K562 (cell line): ENCODE data around the gene CHN2.

Experiments
- KDM2B ChIP-seq: fragments of 250-450 bp; sonication (Bioruptor Pico); IDR thresholded peaks from 2 replicates; pipeline ENCODE4 v1.8.0; 2021; ENCODE audit warnings: mild to moderate bottlenecking, moderate library complexity
- NCOA2 ChIP-seq, 2 experiments: fragments of 450-650 bp; IDR thresholded peaks; 2 replicates each; pipeline ENCODE4 v1.6.1; 2018; ENCODE audit warnings: mild to moderate bottlenecking in 2 of 2, moderate library complexity in 1 of 2; ENCODE audit not compliant: partially characterized antibody in 2 of 2
- ZHX1 ChIP-seq: fragments of 150-350 bp; conservative IDR thresholded peaks from 2 replicates; pipeline ENCODE4 v1.6.1; 2014; ENCODE audit warnings: low read length

GRCh38 chr7:29299086-29299485 lies 104.5 kb downstream of the CHN2 start:
- TF ChIP-seq NCOA2 (IDR thresholded peaks at IDR 0.05; ENCODE audit: partially characterized antibody in 2 of 2) (no peak), KDM2B (no peak), ZHX1 (no peak)
